GM12878 (cell line): Measurements from ENCODE around the gene CHMP1A. TPM values are rescaled to one million over a fixed set of nuclear protein-coding genes. Genes with fewer than 3 reads are reported as not detected.

Experiments
- CEBPZ ChIP-seq: fragments of 150-350 bp; IDR thresholded peaks from 2 replicates; pipeline ENCODE4 v1.6.1; 2016; ENCODE audit warnings: low read depth, low read length
- E2F4 ChIP-seq: IDR thresholded peaks from 2 replicates; pipeline ENCODE4 v1.6.1; 2012; ENCODE audit warnings: low read depth, low read length, improper control_type of control experiment
- MYC ChIP-seq: IDR thresholded peaks from 2 replicates; pipeline ENCODE4 v1.6.1; 2011; ENCODE audit warnings: mild to moderate bottlenecking, low read length, moderate library complexity, inconsistent platforms; ENCODE audit not compliant: insufficient read depth, insufficient replicate concordance, insufficient read length, severe bottlenecking
- PAX8 ChIP-seq: fragments of 450-650 bp; IDR thresholded peaks from 2 replicates; pipeline ENCODE4 v1.6.1; 2017; ENCODE audit warnings: mild to moderate bottlenecking, moderate library complexity
- TCF12 ChIP-seq: IDR thresholded peaks from 2 replicates; pipeline ENCODE4 v1.6.1; 2011; ENCODE audit warnings: low read depth, mild to moderate bottlenecking, low read length
- ZNF207 ChIP-seq: fragments of 450-650 bp; IDR thresholded peaks from 2 replicates; pipeline ENCODE4 v1.6.1; 2014; ENCODE audit warnings: antibody characterized with exemption, mild to moderate bottlenecking, borderline replicate concordance
- polyA plus RNA-seq, 11 experiments: library from polyadenylated mRNA; depleted of rRNA in 4 of 11; unstranded in 6 of 11; stranded (reverse) in 5 of 11; fragments of >200 nt; fragmentation: Nextera tagmentation in 4 of 11; fragmentation: Illumina TruSeq in 1 of 11; extraction: Ambion mirVana in 4 of 11; extraction: Trizol in 1 of 11; gene quantifications; 1 replicate in 1 of 11; 2 replicates in 10 of 11; pipeline versions ENCODE4 v1.2.1 to v1.2.3, GENCODE V29; 2011 to 2016; ENCODE audit warnings: inconsistent platforms in 2 of 11, missing spikeins in 2 of 11, low read depth in 1 of 11
- total RNA-seq, 4 experiments: library from RNA; depleted of rRNA in 3 of 4; stranded (reverse); fragments of >200 nt in 3 of 4; fragmentation: Illumina TruSeq in 1 of 4; extraction: Trizol in 1 of 4; gene quantifications; 2 replicates each; pipeline versions ENCODE4 v1.2.1 to v1.2.3, GENCODE V29; 2013 to 2021

The CHMP1A gene
- total and polyA plus RNA-seq, 10 of the 15 experiments (the other 5 are each of a cell fraction or from before 2014, with no cell fraction given): 1.0 to 86.7 (median 54.7) TPM

GRCh38 chr16:89613231-89613953 lies 44.1 kb downstream of the CHMP1A start, which contains the start of gene DPEP1 (continued):
- TF ChIP-seq CEBPZ: no peak
- TF ChIP-seq E2F4: no peak
- no peak for TF ChIP-seq PAX8
- TF ChIP-seq MYC: no peak
- TF ChIP-seq TCF12: no peak
- TF ChIP-seq ZNF207: no peak
- TF ChIP-seq, all 136 proteins: peak for 0
